H1 (cell line): ENCODE measurements around the gene TIMM10B. TPM values are rescaled to one million over a fixed set of nuclear protein-coding genes. Genes with fewer than 3 reads are reported as not detected.

Experiments used
- CTCF ChIA-PET: fragments of 300-600 bp; sonication (Branson Sonifier 250); formaldehyde crosslinking; loops from one replicate; lab custom pipeline; 2021; ENCODE audit not compliant: partially characterized antibody; lab: Charles Lee
- POLR2A ChIA-PET: fragments of 300-600 bp; sonication (Branson Sonifier 250); formaldehyde crosslinking; loops from one replicate; lab custom pipeline; 2021; ENCODE audit warnings: inconsistent platforms; ENCODE audit not compliant: partially characterized antibody; lab: Charles Lee
- DNase-seq, 2 experiments: peaks; one replicate each; pipeline versions ENCODE4 v3.0.0 to v3.0.0-alpha.2; 2010 to 2022; ENCODE audit warnings: low spot score in 2 of 2, low read depth in 1 of 2, mixed read lengths in 1 of 2
- FAIRE-seq: peaks from 2 replicates; lab custom pipeline; 2011; peaks lifted over from hg19 to GRCh38; lab: Jason Lieb, UNC
- H2AFZ ChIP-seq: 2 replicates; pipeline ENCODE4 v1.8.1; 2012; ENCODE audit warnings: low read length, inconsistent platforms
- H2AK5ac ChIP-seq: 2 replicates; pipeline ENCODE4 v1.6.1; 2013; ENCODE audit warnings: low read depth, low read length
- H2BK120ac ChIP-seq: replicated peaks from 2 replicates; pipeline ENCODE3; 2013; ENCODE audit warnings: low read depth, low read length, inconsistent platforms
- H2BK12ac ChIP-seq: 2 replicates; pipeline ENCODE4 v1.6.1; 2013; ENCODE audit warnings: low read depth, low read length
- H2BK15ac ChIP-seq: 2 replicates; pipeline ENCODE4 v1.6.1; 2013; ENCODE audit warnings: low read length
- H2BK20ac ChIP-seq: 2 replicates; pipeline ENCODE4 v1.6.1; 2013; ENCODE audit warnings: low read length
- H2BK5ac ChIP-seq: 2 replicates; pipeline ENCODE4 v1.6.1; 2013; ENCODE audit warnings: low read depth, low read length
- H3K14ac ChIP-seq: 2 replicates; pipeline ENCODE4 v1.6.1; 2013; ENCODE audit warnings: inconsistent platforms; ENCODE audit not compliant: insufficient read length
- H3K18ac ChIP-seq: 2 replicates; pipeline ENCODE4 v1.6.1; 2013; ENCODE audit warnings: low read length; ENCODE audit errors: extremely low read depth
- H3K23ac ChIP-seq: 2 replicates; pipeline ENCODE4 v1.6.1; 2013; ENCODE audit warnings: inconsistent platforms; ENCODE audit not compliant: insufficient read length
- H3K23me2 ChIP-seq: 2 replicates; pipeline ENCODE4 v1.6.1; 2013; ENCODE audit warnings: low read depth, low read length
- H3K27ac ChIP-seq: 2 replicates; pipeline ENCODE4 v1.6.1; 2011; ENCODE audit warnings: low read depth, low read length, inconsistent platforms
- H3K27me3 ChIP-seq, 4 experiments: replicated peaks in 1 of 4; 1 replicate in 1 of 4; 2 replicates in 3 of 4; pipeline versions ENCODE4 v1.6.1 to v1.8.1; 2011 to 2013; ENCODE audit warnings: low read length in 3 of 4, mild to moderate bottlenecking in 3 of 4, inconsistent platforms in 2 of 4, mixed read lengths in 2 of 4, moderate library complexity in 1 of 4; ENCODE audit not compliant: control insufficient read depth in 3 of 4, insufficient read depth in 3 of 4; ENCODE audit errors: extremely low read depth in 1 of 4
- H3K36me3 ChIP-seq, 4 experiments: 2 replicates each; pipeline versions ENCODE4 v1.6.1 to v1.8.1; 2011 to 2013; ENCODE audit warnings: mild to moderate bottlenecking in 4 of 4, low read length in 3 of 4, moderate library complexity in 2 of 4, control low read depth in 1 of 4, inconsistent platforms in 1 of 4; ENCODE audit not compliant: insufficient read depth in 4 of 4, control insufficient read depth in 2 of 4
- H3K4ac ChIP-seq: replicated peaks from 2 replicates; pipeline ENCODE3; 2013; ENCODE audit warnings: low read length, low read depth, mixed read lengths, inconsistent platforms; ENCODE audit not compliant: insufficient read length
- H3K4me1 ChIP-seq, 4 experiments: replicated peaks in 1 of 4; 1 replicate in 1 of 4; 2 replicates in 3 of 4; pipeline versions ENCODE4 v1.6.1 to v1.8.1; 2011 to 2013; ENCODE audit warnings: low read length in 3 of 4, inconsistent platforms in 2 of 4, mixed read lengths in 1 of 4; ENCODE audit not compliant: insufficient read depth in 4 of 4, control insufficient read depth in 3 of 4
- H3K4me2 ChIP-seq, 2 experiments: 2 replicates each; pipeline versions ENCODE4 v1.6.1 to v1.8.1; 2011 to 2013; ENCODE audit warnings: low read depth in 2 of 2, low read length in 2 of 2, control low read depth in 1 of 2, inconsistent platforms in 1 of 2, mild to moderate bottlenecking in 1 of 2; ENCODE audit not compliant: insufficient read depth in 1 of 2
- H3K4me3 ChIP-seq, 4 experiments: fragments of 200-600, 300-600 bp in 1 of 4; sonication (generic), shearing (Covaris generic), sonication (Bioruptor Twin) in 1 of 4; 2 replicates each; pipeline versions ENCODE4 v1.5.1 to v1.8.1; 2011 to 2016; ENCODE audit warnings: low read length in 4 of 4, low read depth in 3 of 4, control low read depth in 2 of 4, inconsistent platforms in 2 of 4, mild to moderate bottlenecking in 2 of 4, mixed read lengths in 1 of 4, moderate library complexity in 1 of 4; ENCODE audit not compliant: insufficient read depth in 2 of 4; ENCODE audit errors: extremely low read depth in 1 of 4
- H3K56ac ChIP-seq: replicated peaks from 2 replicates; pipeline ENCODE3; 2013; ENCODE audit warnings: low read depth, mild to moderate bottlenecking, mixed read lengths, low read length, inconsistent platforms; ENCODE audit not compliant: insufficient read length
- H3K79me1 ChIP-seq: 2 replicates; pipeline ENCODE4 v1.6.1; 2013; ENCODE audit warnings: low read depth, low read length, control low read depth
- H3K79me2 ChIP-seq, 2 experiments: 2 replicates each; pipeline versions ENCODE4 v1.6.1 to v1.8.1; 2012 to 2013; ENCODE audit warnings: low read length in 2 of 2, mild to moderate bottlenecking in 2 of 2, inconsistent platforms in 1 of 2; ENCODE audit not compliant: insufficient read depth in 2 of 2, control insufficient read depth in 1 of 2
- H3K9ac ChIP-seq, 4 experiments: replicated peaks in 1 of 4; 1 replicate in 1 of 4; 2 replicates in 3 of 4; pipeline versions ENCODE4 v1.6.1 to v1.8.1; 2011 to 2013; ENCODE audit warnings: low read depth in 3 of 4, low read length in 3 of 4, control low read depth in 2 of 4, mild to moderate bottlenecking in 2 of 4, moderate library complexity in 2 of 4, inconsistent platforms in 1 of 4; ENCODE audit errors: extremely low read depth in 1 of 4
- H3K9me3 ChIP-seq, 2 experiments: 2 replicates each; pipeline versions ENCODE4 v1.6.1 to v1.8.1; 2012 to 2013; ENCODE audit warnings: mild to moderate bottlenecking in 2 of 2, moderate library complexity in 2 of 2, control low read depth in 1 of 2, inconsistent platforms in 1 of 2, low read depth in 1 of 2, low read length in 1 of 2, mixed read lengths in 1 of 2; ENCODE audit not compliant: insufficient read depth in 2 of 2
- H4K20me1 ChIP-seq, 2 experiments: replicated peaks in 1 of 2; 2 replicates each; pipeline versions ENCODE3 to v1.8.1; 2011 to 2013; ENCODE audit warnings: inconsistent platforms in 2 of 2, low read length in 2 of 2, mild to moderate bottlenecking in 1 of 2; ENCODE audit not compliant: insufficient read depth in 2 of 2, control insufficient read depth in 1 of 2
- H4K5ac ChIP-seq: 2 replicates; pipeline ENCODE4 v1.6.1; 2013; ENCODE audit warnings: low read length, low read depth, mixed read lengths, inconsistent platforms; ENCODE audit not compliant: insufficient read length
- H4K8ac ChIP-seq: 2 replicates; pipeline ENCODE4 v1.8.0; 2013; ENCODE audit warnings: mild to moderate bottlenecking, moderate library complexity, low read length, inconsistent platforms; ENCODE audit not compliant: insufficient read depth; ENCODE audit errors: extremely low read depth
- H4K91ac ChIP-seq: replicated peaks from 2 replicates; pipeline ENCODE3; 2013; ENCODE audit warnings: low read length, mixed read lengths, inconsistent platforms; ENCODE audit not compliant: insufficient read length
- KDM1A ChIP-seq: fragments of 200-600, 300-600 bp; sonication (generic); IDR thresholded peaks from 2 replicates; pipeline ENCODE4 v1.7.1; 2016; ENCODE audit warnings: mild to moderate bottlenecking, low read length, borderline replicate concordance
- MAX ChIP-seq: IDR thresholded peaks from 2 replicates; pipeline ENCODE4 v1.6.1; 2012; ENCODE audit warnings: inconsistent platforms
- TEAD4 ChIP-seq: IDR thresholded peaks from 2 replicates; pipeline ENCODE4 v1.6.1; 2012; ENCODE audit warnings: low read depth, low read length, inconsistent platforms, mixed read lengths
- WGBS, 2 experiments: shearing (Covaris generic) in 1 of 2; methylation state at CpG; one replicate each; pipeline versions ENCODE4 v1.1.6 to v1.1.7; 2013 to 2015; ENCODE audit warnings: low lambda C conversion rate in 2 of 2, mixed read lengths in 2 of 2, inconsistent platforms in 1 of 2, low coverage in 1 of 2, missing lambda C conversion rate in 1 of 2; ENCODE audit not compliant: insufficient replicate concordance in 2 of 2, insufficient coverage in 1 of 2, insufficient read length in 1 of 2; ENCODE audit errors: extremely low coverage in 1 of 2, missing lambda C conversion rate in 1 of 2; 5-methylcytosine and 5-hydroxymethylcytosine counted together
- polyA plus RNA-seq, 7 experiments: library from polyadenylated mRNA; depleted of rRNA in 3 of 7; stranded (reverse) in 5 of 7; unstranded in 2 of 7; fragments of >200 nt in 5 of 7; fragments of 200-250 nt in 2 of 7; gene quantifications; 1 replicate in 5 of 7; 2 replicates in 1 of 7; 4 replicates in 1 of 7; pipeline versions ENCODE4 v1.2.1 to v1.2.3, GENCODE V29; 2011 to 2013; ENCODE audit warnings: missing spikeins in 2 of 7, mixed read lengths in 2 of 7
- total RNA-seq: library from RNA; stranded (reverse); fragmentation: NEBNext Ultra II Directional; extraction: Animal tissue kit (Norgen Biotek cat#: 25700); gene quantifications from 2 replicates; pipeline ENCODE4 v1.2.1, GENCODE V29; 2021

TIMM10B gene
- total and polyA plus RNA-seq, 2 of the 8 experiments (the other 6 are each of a cell fraction or from before 2014, with no cell fraction given): 38.2 to 47.8 TPM

- POLR2A ChIA-PET: interaction anchor here (2.5 kb wide), 1 partner anchor 13 kb away, joined by 8 read pairs; no protein-coding TSS in a partner anchor
- Histone ChIP-seq H3K4me2 (no peak overlapping the region), H3K9ac (no peak overlapping the region), H2AFZ (no peak overlapping the region), H3K56ac (no peak overlapping the region), H3K36me3 (peaks cover 0 to 3% (median 0%) of the 10 kb centered on the region in 4 experiments; a peak in 4 of 8 replicates), H2BK20ac (no peak overlapping the region), H2BK5ac (no peak overlapping the region), H3K23me2 (peaks cover under 1% of the 10 kb centered on the region; the same call in 1 of the 2 replicates), H2BK120ac (no peak overlapping the region), H4K91ac (no peak overlapping the region), H3K14ac (no peak overlapping the region), H3K27me3 (no peaks in the 10 kb centered on the region), H3K4me3 (no peak overlapping the region), H3K79me1 (no peaks in the 10 kb centered on the region), H3K79me2 (no peaks in the 10 kb centered on the region), H2BK15ac (no peak overlapping the region), H3K9me3 (no peaks in the 10 kb centered on the region), H4K20me1 (no peaks in the 10 kb centered on the region), H4K8ac (no peak overlapping the region), H3K27ac (no peak overlapping the region), H2AK5ac (no peak overlapping the region), H4K5ac (no peak overlapping the region), H3K4me1 (peaks cover 0 to 2% (median under 1%) of the 10 kb centered on the region in 4 experiments; a peak in 4 of 7 replicates), H3K23ac (no peak overlapping the region), H3K4ac (no peak overlapping the region), H2BK12ac (no peak overlapping the region), H3K18ac (no peak overlapping the region)
- 86% methylated on average over 3 of the region's 3 CpGs; no CpG with 5 or more reads in 1 of the 2 experiments for WGBS, 2 experiments
- CTCF ChIA-PET: interaction anchor here (1.2 kb wide), 1 partner anchor 21 kb away, joined by 3 read pairs; the partner anchor contains the start of genes ARFIP2 and TIMM10B
- FAIRE-seq (no peak), DNase-seq (no peak)
- TF ChIP-seq KDM1A (no peak), TEAD4 (no peak), MAX (no peak)
Measured at GRCh38 chr11:6502382-6502781, 21.1 kb downstream of the TIMM10B start.
